Measurements from ENCODE around the gene ATG2A. TPM values are rescaled to one million over a fixed set of nuclear protein-coding genes. Genes with fewer than 3 reads are reported as not detected.

The ATG2A gene
- total and polyA plus RNA-seq, 10 of the 15 experiments (the other 5 are each of a cell fraction or from before 2014, with no cell fraction given) = 0.08 to 19.0 (median 4.6) TPM

DNA sequence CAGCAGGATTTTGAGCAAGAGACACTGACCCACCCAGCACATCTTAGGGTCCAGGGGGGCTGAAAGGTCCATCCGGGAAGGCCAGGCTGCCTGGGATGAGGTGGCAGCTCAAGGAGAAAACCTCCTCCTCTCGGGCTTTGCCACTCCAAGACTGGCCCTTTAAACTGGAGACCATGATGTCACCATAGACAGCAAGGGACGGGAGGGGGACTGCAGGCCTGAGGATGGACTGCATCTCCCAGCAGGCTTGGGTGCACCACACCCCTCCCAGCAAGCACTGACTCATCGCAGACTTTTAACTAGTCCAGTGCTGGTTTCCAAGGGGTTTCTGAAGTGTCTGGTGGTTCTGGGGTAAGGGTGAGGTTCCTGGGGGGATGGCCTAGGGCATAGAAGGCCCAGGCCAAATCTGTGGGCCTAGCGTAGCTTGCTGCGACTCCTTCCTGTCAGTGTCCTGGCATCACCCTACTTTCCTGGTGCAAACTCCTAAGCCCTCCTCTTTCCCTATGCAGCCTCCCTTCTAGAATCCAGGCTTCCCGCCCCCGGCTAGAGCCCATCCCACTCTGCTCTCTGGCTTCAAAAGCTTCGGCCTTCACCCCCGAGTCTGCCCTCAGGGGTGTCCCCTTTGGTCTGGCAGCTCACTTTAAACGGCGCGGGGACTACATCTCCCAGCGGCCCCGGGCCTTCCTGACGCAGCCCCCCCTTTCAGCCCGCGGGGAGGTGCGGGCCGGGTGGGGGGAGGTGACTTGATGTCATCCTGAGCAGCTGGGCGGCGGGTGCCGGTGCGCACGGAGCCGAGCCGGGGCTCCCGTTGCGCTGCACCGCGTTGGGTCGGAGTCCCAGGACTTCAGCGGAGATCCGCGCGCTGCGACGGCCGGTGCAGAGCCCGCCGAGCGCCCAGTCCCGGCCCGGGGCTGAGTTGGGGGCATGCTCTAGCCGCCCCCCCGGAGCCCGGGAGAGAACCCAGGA lies 7.2 kb upstream of the ATG2A start, which contains the start of gene PPP2R5B (continued):
- TF ChIP-seq MTA2 (IDR thresholded peaks at IDR 0.05; ENCODE audit: low read depth) (0 out of 2 replicates have a peak, but pooled peaks have one; percentile 20), STAT3 (IDR thresholded peaks at IDR 0.05; ENCODE audit: low read depth, low read length) (no peak), BACH1 (IDR thresholded peaks at IDR 0.05; ENCODE audit: borderline replicate concordance) (peak; percentile 59), IKZF2 (IDR thresholded peaks at IDR 0.05) (no peak), NRF1 (conservative IDR thresholded peaks at IDR 0.05; ENCODE audit: low read depth, low read length) (peak; percentile 14; the same call in 1 of the 2 replicates), STAT1 (conservative IDR thresholded peaks at IDR 0.05) (no peak), KAT2A (conservative IDR thresholded peaks at IDR 0.05; ENCODE audit: control insufficient read depth, low read depth, low read length) (no peak), POLR2A (IDR thresholded peaks at IDR 0.05; ENCODE audit: low read depth, low read length) (peak; percentile 65; the same call in 1 of the 2 replicates), FOXK2 (IDR thresholded peaks at IDR 0.05) (no peak), PML (IDR thresholded peaks at IDR 0.05; ENCODE audit: low read length) (no peak), BHLHE40 (IDR thresholded peaks at IDR 0.05; ENCODE audit: borderline replicate concordance in 1 of 2, low read depth in 2 of 2, low read length in 1 of 2) (peak; percentile 60 to 84; a peak in 3 of 4 replicates), SIX5 (IDR thresholded peaks at IDR 0.05; ENCODE audit: low read depth, low read length, severe bottlenecking) (peak; percentile 91), ZBTB4 (CRISPR knock-in tag; IDR thresholded peaks at IDR 0.05) (no peak), CBX3 (IDR thresholded peaks at IDR 0.05; ENCODE audit: borderline replicate concordance, low read depth) (no peak), ZNF274 (IDR thresholded peaks at IDR 0.05; ENCODE audit: insufficient read depth, insufficient read length) (no peak), SPI1 (IDR thresholded peaks at IDR 0.05; ENCODE audit: borderline replicate concordance, insufficient read depth, low read depth, low read length) (no peak), TCF7 (IDR thresholded peaks at IDR 0.05; ENCODE audit: borderline replicate concordance) (no peak)
- TF ChIP-seq, protein P1, sequence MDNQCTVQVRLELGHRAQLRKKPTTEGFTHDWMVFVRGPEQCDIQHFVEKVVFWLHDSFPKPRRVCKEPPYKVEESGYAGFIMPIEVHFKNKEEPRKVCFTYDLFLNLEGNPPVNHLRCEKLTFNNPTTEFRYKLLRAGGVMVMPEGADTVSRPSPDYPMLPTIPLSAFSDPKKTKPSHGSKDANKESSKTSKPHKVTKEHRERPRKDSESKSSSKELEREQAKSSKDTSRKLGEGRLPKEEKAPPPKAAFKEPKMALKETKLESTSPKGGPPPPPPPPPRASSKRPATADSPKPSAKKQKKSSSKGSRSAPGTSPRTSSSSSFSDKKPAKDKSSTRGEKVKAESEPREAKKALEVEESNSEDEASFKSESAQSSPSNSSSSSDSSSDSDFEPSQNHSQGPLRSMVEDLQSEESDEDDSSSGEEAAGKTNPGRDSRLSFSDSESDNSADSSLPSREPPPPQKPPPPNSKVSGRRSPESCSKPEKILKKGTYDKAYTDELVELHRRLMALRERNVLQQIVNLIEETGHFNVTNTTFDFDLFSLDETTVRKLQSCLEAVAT (IDR thresholded peaks at IDR 0.05) = peak; percentile 92
- TF ChIP-seq, protein P2, sequence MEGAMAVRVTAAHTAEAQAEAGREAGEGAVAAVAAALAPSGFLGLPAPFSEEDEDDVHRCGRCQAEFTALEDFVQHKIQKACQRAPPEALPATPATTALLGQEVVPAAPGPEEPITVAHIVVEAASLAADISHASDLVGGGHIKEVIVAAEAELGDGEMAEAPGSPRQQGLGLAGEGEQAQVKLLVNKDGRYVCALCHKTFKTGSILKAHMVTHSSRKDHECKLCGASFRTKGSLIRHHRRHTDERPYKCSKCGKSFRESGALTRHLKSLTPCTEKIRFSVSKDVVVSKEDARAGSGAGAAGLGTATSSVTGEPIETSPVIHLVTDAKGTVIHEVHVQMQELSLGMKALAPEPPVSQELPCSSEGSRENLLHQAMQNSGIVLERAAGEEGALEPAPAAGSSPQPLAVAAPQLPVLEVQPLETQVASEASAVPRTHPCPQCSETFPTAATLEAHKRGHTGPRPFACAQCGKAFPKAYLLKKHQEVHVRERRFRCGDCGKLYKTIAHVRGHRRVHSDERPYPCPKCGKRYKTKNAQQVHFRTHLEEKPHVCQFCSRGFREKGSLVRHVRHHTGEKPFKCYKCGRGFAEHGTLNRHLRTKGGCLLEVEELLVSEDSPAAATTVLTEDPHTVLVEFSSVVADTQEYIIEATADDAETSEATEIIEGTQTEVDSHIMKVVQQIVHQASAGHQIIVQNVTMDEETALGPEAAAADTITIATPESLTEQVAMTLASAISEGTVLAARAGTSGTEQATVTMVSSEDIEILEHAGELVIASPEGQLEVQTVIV (IDR thresholded peaks at IDR 0.05; ENCODE audit: borderline replicate concordance, partially characterized antibody) = no peak
- TF ChIP-seq, protein P3, sequence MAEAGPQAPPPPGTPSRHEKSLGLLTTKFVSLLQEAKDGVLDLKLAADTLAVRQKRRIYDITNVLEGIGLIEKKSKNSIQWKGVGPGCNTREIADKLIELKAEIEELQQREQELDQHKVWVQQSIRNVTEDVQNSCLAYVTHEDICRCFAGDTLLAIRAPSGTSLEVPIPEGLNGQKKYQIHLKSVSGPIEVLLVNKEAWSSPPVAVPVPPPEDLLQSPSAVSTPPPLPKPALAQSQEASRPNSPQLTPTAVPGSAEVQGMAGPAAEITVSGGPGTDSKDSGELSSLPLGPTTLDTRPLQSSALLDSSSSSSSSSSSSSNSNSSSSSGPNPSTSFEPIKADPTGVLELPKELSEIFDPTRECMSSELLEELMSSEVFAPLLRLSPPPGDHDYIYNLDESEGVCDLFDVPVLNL (IDR thresholded peaks at IDR 0.05; ENCODE audit: low read depth, low read length) = peak; percentile 64
